Fibroblast of the aortic adventitia (primary cell): ENCODE measurements around the gene OR7A10. TPM values are rescaled to one million over a fixed set of nuclear protein-coding genes. Genes with fewer than 3 reads are reported as not detected.

Source experiments
- DNase-seq: peaks from one replicate; pipeline ENCODE4 v3.0.0-alpha.2; 2010; ENCODE audit warnings: low read depth
- H3K4me3 ChIP-seq: 2 replicates; pipeline ENCODE4 v1.5.1; 2011; ENCODE audit warnings: low read depth, mild to moderate bottlenecking, control low read depth, low read length, moderate library complexity
- total RNA-seq: library from RNA; depleted of rRNA; stranded (reverse); fragments of >200 nt; gene quantifications from 2 replicates; pipeline ENCODE4 v1.2.3, GENCODE V29; 2012; ENCODE audit warnings: low replicate concordance
- TF ChIP-seq, protein P1 (sequence below): IDR thresholded peaks from 2 replicates; pipeline ENCODE4 v1.5.1; 2011; ENCODE audit warnings: mild to moderate bottlenecking, low read length, control low read depth, inconsistent platforms; ENCODE audit not compliant: insufficient read depth

Gene OR7A10
- total RNA-seq, 1 donor: not detected

DNA sequence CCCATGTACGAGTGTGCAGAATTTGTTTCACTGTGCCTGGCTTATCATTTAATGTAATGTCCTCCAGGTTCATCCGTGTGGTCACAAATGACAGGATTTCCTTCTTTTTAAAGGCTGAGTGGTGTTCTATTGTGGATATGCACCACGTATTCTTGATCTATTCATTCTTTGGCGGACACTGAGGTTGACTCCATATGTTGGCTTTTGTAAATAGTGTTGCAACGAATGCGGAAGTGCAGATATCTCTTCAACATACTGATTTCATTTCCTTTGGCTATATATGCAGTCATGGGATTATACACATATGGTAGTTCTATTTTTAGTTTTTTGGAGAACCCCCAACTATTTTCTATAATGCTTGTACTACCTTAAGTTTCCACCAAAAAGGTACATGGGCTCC, 26.8 kb downstream of the OR7A10 start:
- TF ChIP-seq, protein P1, sequence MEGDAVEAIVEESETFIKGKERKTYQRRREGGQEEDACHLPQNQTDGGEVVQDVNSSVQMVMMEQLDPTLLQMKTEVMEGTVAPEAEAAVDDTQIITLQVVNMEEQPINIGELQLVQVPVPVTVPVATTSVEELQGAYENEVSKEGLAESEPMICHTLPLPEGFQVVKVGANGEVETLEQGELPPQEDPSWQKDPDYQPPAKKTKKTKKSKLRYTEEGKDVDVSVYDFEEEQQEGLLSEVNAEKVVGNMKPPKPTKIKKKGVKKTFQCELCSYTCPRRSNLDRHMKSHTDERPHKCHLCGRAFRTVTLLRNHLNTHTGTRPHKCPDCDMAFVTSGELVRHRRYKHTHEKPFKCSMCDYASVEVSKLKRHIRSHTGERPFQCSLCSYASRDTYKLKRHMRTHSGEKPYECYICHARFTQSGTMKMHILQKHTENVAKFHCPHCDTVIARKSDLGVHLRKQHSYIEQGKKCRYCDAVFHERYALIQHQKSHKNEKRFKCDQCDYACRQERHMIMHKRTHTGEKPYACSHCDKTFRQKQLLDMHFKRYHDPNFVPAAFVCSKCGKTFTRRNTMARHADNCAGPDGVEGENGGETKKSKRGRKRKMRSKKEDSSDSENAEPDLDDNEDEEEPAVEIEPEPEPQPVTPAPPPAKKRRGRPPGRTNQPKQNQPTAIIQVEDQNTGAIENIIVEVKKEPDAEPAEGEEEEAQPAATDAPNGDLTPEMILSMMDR: no peak
- no peak overlapping the region for H3K4me3 ChIP-seq
- DNase-seq: no peak

DNA sequence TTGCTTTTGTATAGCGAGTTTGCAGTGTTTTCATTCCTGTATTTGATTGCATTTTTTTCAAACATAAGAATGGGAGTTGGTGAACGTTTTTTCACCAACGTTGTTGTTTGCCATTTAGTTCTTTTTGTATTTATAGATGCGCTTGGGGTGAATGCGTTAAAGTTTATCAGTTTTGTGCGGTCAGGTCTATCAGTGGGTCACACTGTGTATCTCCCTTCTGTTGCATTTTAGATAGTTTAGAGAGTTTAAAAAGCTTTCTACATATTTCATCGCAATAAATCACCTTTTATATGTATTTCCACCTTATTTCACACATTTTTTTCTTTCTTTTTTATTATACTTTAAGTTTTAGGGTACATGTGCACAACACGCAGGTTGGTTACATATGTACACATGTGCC, 30.1 kb downstream of the OR7A10 start:
- no peak overlapping the region for H3K4me3 ChIP-seq
- no peak for DNase-seq
- TF ChIP-seq, protein P1: no peak

DNA sequence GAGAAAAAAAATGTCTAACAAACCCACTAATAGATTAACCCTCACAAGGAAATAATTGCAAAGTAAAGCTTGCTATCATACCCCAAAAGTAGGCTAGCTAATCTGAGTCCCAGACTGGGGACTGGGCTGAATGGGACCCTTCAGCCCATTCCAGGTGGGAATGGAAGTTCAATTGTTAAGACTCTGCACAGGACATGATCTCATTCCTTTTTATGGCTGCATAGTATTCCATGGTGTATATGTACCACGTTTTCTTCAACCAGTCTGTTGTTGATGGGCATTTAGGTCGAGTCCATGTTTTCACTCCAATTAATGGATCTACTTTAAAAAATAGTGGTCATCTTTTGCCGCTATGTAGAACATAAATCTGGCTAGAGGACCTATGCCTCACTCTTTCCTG, 31.7 kb downstream of the OR7A10 start:
- TF ChIP-seq, protein P1: no peak
- H3K4me3 ChIP-seq: no peak overlapping the region
- no peak for DNase-seq

DNA sequence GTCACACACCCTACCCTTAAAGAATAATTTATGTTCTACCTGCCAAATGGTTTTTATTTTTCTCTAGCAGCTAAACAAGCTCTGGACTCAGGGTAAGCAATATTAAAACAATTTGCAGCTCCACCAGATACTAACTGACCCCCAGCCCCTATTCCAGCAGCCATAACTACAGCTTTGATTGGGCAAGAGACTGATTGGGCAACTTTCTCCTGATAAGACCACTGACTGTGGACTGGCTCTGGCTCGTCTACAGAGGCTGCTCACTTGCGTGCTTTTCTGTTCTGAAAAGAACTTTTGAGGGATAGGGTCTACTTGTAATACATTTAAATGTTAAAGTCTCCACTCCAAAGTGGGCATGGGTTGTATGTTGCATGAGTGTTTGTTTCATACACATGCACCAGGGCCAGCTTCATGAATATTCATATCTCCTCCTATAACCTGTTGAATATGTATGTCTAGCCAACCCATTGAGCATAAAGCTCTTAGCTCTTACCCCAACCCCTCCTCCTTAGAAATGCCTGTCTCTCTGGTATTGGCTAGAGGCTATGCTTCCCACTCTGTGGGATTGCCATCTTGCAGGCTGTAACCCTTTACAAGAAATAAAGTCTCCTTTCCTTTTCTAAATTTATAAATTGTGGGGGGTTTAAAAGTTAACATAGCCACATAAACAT, 33.6 kb downstream of the OR7A10 start:
- H3K4me3 ChIP-seq: no peak overlapping the region
- DNase-seq: no peak
- TF ChIP-seq, protein P1: no peak

DNA sequence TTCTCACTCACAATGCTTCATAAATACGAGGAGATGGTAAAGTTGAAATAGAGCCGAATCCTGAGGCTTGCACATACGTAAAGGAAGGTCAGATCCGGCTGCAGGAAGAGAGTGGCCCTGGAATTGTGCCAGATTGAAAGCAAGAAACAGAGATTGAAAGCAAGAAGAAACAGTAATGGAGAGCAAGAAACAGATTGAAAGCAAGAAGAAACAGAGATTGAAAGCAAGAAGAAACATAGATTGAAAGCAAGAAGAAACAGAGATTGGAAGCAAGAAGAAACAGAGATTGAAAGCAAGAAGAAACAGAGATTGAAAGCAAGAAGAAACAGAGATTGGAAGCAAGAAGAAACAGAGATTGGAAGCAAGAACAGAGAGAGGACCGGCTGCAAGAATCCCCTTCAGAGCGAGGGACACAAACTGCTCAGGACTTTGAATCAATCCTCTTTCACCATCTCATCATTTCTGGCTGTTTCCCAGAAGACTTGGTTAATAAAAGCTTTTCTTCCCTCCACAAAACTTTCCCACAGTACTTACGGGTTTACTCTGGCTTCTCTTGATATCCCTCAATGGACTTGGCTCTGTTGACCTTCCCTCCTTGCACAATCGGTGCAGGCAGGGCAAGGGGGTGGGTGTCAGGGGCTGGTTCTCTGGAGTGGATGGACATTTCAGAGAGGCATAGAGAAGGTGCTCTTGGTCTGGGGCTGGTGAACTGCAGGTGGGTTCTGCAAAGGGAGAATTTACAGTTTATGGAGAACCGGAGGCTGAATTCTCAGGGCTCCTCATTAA, 39.3 kb downstream of the OR7A10 start:
- TF ChIP-seq, protein P1: no peak
- H3K4me3 ChIP-seq: no peak overlapping the region
- DNase-seq: no peak

DNA sequence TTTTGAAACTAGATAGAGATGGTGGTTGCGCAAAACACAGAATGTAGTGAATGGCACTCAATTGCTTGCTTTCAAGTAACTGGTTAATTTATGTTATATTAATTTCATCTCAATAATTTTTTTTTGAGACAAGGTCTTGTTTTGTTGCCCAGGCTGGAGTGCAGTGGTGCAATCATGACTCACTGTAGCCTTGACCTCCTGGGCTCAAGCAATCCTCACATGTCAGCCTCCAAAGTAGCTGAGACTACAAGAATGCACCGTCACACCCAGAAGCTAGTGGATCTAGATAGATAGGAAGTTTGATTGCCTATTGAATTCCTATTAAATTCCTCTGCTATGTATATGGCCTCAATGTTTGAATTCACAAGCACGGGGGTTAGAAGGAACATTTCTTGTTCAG, 44.0 kb downstream of the OR7A10 start:
- no peak for DNase-seq
- H3K4me3 ChIP-seq: no peak overlapping the region
- TF ChIP-seq, protein P1: no peak

DNA sequence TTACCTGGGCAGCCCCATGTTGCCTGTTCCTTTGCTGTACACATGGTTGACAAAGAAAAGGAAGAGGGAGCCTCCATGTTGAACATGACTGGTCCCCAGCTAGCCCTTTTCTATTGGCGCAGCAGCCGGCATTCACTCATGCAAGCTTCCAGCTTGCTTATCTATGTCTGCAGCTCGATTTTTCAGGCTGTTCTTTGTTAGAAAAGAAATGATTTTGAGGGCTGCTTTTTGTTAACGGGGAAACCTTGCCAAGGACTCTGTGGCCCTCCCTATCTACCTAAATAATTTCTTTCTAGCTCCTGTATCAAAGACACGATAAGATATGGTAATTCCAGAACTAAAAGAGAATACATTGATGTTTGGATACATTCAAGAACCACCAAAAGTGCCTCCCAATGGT, 50.0 kb downstream of the OR7A10 start:
- no peak for DNase-seq

More for the DNA sequence above, 50.0 kb downstream of the OR7A10 start:
- TF ChIP-seq, protein P1: no peak
- H3K4me3 ChIP-seq: no peak overlapping the region
